Esophagus (tissue), 2 donors: ENCODE results near the gene AUTS2. TPM values are rescaled to one million over a fixed set of nuclear protein-coding genes. Genes with fewer than 3 reads are reported as not detected.
A peak's percentile ranks its signal among the peaks of the same experiment; 100 is the strongest.

Experiments
- H3K27ac ChIP-seq, 2 donors: one replicate each; pipeline ENCODE4 v1.5.1; 2013; ENCODE audit warnings: low read depth in 2 of 2, mild to moderate bottlenecking in 2 of 2, inconsistent platforms in 1 of 2, low read length in 1 of 2, moderate library complexity in 1 of 2
- H3K27me3 ChIP-seq, 2 donors: one replicate each; pipeline ENCODE4 v1.6.1; 2013; ENCODE audit warnings: low read length in 2 of 2, control low read depth in 1 of 2, mild to moderate bottlenecking in 1 of 2; ENCODE audit not compliant: insufficient read depth in 2 of 2, control insufficient read depth in 1 of 2
- H3K36me3 ChIP-seq, 2 donors: one replicate each; pipeline ENCODE4 v1.6.1; 2013; ENCODE audit warnings: low read length in 1 of 2; ENCODE audit not compliant: control insufficient read depth in 2 of 2, insufficient read depth in 2 of 2
- H3K4me1 ChIP-seq, 2 donors: one replicate each; pipeline ENCODE4 v1.6.1; 2013; ENCODE audit warnings: low read length in 1 of 2; ENCODE audit not compliant: control insufficient read depth in 2 of 2, insufficient read depth in 2 of 2
- H3K4me3 ChIP-seq, 2 donors: one replicate each; pipeline ENCODE4 v1.5.1; 2013; ENCODE audit warnings: low read length in 2 of 2, mild to moderate bottlenecking in 2 of 2, low read depth in 1 of 2, moderate library complexity in 1 of 2
- H3K9me3 ChIP-seq, 2 donors: one replicate each; pipeline ENCODE4 v1.6.1; 2013; ENCODE audit warnings: mild to moderate bottlenecking in 2 of 2, low read depth in 1 of 2, low read length in 1 of 2, moderate library complexity in 1 of 2; ENCODE audit not compliant: control insufficient read depth in 2 of 2, insufficient read depth in 1 of 2
- WGBS, 2 donors: extraction: QIAGEN DNeasy Blood & Tissue Kit; methylation state at CpG; one replicate each; pipeline ENCODE4 v1.1.7; 2013; 5-methylcytosine and 5-hydroxymethylcytosine counted together
- polyA plus RNA-seq, 2 donors: library from polyadenylated mRNA; stranded (reverse); fragments of 200-250 nt; gene quantifications; one replicate each; pipeline ENCODE4 v1.2.3, GENCODE V29; 2013
- donor health status: healthy with polysubstance abuse.
- donor health status: Bipolar disorder and iron deficiency.

Gene AUTS2
- polyA plus RNA-seq, 2 donors = 8.3 to 15.6 TPM

DNA sequence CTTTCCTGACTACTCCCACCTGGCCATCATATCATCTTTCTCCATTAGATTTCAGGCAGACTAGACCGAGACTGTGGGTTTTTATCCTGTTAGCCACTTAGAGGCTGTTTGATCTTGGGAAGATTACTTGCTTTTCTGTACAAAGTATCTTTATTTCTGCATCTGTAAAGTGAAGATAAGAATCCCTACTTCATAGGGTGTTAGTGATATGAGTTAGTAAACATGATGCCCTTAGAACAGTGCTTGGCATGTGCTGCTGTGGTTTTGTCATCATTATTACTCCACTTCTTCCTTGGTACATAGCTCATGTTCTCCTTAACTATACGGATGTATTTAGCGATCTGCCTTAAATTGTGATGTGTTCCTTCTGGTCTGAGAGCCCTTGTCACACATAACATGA lies 165.2 kb downstream of the AUTS2 start:
- Histone ChIP-seq H3K4me1 (no peaks in the 10 kb centered on the region), H3K36me3 (no peaks in the 10 kb centered on the region), H3K4me3 (no peak overlapping the region), H3K27ac (no peak overlapping the region), H3K27me3 (no peaks in the 10 kb centered on the region), H3K9me3 (no peaks in the 10 kb centered on the region)
- WGBS, 2 donors = 88% methylated on average over 3 of the region's 3 CpGs

DNA sequence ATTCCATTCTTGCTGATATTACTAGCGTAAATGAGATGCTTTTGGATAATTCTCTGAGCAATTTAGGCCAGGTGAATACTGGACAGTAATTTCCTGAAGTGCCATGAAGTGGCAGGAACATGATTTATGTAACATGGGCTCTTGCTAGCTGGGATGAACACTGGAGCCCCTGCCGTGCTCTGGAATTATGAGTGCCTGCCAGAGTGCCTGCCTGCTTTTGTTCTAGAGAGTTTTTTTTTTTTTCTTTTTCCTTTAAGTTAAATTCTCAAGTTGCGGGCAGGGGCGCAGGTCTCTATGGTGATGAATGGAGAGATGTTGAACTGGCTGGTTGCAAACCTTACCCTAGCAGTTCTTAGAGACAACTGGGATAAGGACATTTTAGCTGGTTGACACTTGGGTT lies 165.9 kb downstream of the AUTS2 start:
- no peaks in the 10 kb centered on the region for H3K27me3 ChIP-seq
- no peak overlapping the region for H3K4me3 ChIP-seq
- no peaks in the 10 kb centered on the region for H3K9me3 ChIP-seq
- H3K4me1 ChIP-seq = no peaks in the 10 kb centered on the region
- no peaks in the 10 kb centered on the region for H3K36me3 ChIP-seq
- no peak overlapping the region for H3K27ac ChIP-seq
- 90 to 91% methylated on average over 4 of the region's 4 CpGs for WGBS, 2 donors

DNA sequence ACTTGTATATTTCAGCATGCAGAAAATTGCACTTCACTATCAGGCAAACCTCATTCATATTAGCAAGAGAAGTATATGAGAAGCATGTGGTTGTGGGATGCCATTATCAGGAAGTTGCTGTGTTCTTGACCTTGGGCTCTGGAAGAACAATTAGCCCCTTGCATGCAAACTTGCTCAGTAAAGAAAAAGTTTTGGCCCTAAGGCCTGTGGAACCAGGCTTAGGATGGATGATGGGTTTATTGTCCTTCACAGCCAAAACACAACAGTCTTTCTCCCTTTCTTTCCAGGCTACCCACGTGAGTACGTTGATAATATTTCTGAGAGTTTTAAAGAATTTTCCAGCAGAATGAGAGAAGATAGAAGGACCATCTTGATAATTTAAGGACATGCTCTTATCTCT lies 166.4 kb downstream of the AUTS2 start:
- Histone ChIP-seq H3K36me3 (no peaks in the 10 kb centered on the region), H3K4me1 (no peaks in the 10 kb centered on the region), H3K4me3 (no peak overlapping the region), H3K27me3 (no peaks in the 10 kb centered on the region), H3K27ac (no peak overlapping the region), H3K9me3 (no peaks in the 10 kb centered on the region)
- 93 to 97% methylated on average over 2 of the region's 2 CpGs for WGBS, 2 donors

DNA sequence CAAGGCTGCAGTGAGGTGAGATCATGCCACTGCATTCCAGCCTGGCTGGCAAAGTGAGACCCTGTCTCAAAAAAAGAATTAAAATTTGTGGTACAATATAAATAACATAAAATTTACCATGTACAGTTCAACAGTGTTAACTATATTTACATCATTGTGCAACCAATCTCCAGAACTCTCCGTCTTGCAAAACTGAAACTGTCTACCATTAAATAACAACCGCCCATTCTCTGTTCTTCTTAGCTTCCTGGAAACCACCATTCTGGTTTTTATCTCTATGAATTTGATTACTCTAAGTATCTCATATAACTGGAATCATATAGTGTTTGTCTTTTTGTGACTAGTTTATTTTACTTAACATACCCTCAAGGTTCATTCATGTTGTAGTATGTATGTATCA lies 167.6 kb downstream of the AUTS2 start:
- no peaks in the 10 kb centered on the region for H3K9me3 ChIP-seq

DNA sequence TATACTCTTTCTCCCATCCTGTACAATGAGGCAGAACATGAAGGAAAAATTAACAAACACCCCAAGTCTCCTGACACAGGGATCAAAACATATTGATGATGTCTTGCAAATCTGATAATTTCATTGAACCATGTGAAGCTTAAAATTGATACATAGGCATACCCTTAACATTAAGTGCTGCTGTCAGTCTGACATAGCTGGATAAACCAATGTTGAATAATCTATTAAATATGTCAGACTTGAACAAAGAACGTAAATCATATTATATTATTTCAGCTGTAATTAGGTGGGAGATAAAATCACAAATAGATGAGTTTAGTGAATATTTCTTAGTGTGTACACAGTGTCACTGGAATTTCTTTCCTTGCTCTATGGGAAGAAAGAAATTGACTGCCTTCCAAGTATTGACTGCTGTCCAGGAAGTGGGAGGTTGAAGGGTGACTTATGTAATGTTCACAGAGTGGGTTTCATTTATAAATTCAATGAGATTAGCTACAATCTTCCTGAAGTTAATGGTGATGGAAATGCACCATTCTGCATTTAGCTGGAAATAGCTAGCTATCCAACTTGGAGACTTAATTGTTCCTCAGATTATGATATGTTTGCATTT lies 170.8 kb downstream of the AUTS2 start:
- Histone ChIP-seq H3K27me3 (no peaks in the 10 kb centered on the region), H3K9me3 (no peaks in the 10 kb centered on the region), H3K36me3 (no peaks in the 10 kb centered on the region), H3K27ac (no peak overlapping the region), H3K4me1 (no peaks in the 10 kb centered on the region), H3K4me3 (no peak overlapping the region)
- 59 to 64% methylated on average over 1 of the region's 1 CpG for WGBS, 2 donors

More for the DNA sequence above, 167.6 kb downstream of the AUTS2 start:
- H3K27me3 ChIP-seq = no peaks in the 10 kb centered on the region
- H3K36me3 ChIP-seq = no peaks in the 10 kb centered on the region
- no peak overlapping the region for H3K27ac ChIP-seq
- H3K4me3 ChIP-seq = no peak overlapping the region
- no peaks in the 10 kb centered on the region for H3K4me1 ChIP-seq
- 80 to 81% methylated on average over 2 of the region's 2 CpGs for WGBS, 2 donors

DNA sequence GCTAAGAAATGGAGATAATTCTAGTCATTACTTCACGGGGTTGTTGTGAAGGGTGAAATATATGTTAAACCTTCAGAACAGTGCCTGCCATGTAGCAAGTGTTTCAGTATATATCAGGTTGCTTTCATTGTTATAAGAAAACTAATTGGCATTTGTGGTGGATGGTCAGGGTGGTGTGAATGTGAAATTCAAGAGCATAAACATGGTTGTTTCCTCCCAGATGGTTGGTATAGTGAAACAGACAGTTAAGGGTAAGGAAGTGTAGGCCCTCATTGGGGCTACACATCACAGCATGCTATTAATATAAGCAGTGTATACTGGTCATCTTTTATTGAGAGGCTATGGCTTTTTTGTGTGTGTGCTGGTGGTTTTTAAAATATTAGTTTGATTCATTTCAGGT lies 171.6 kb downstream of the AUTS2 start:
- Histone ChIP-seq H3K27me3 (no peaks in the 10 kb centered on the region), H3K4me3 (no peak overlapping the region), H3K4me1 (no peaks in the 10 kb centered on the region), H3K9me3 (no peaks in the 10 kb centered on the region), H3K36me3 (no peaks in the 10 kb centered on the region), H3K27ac (no peak overlapping the region)
- WGBS, 2 donors = 92 to 94% methylated on average over 1 of the region's 1 CpG

DNA sequence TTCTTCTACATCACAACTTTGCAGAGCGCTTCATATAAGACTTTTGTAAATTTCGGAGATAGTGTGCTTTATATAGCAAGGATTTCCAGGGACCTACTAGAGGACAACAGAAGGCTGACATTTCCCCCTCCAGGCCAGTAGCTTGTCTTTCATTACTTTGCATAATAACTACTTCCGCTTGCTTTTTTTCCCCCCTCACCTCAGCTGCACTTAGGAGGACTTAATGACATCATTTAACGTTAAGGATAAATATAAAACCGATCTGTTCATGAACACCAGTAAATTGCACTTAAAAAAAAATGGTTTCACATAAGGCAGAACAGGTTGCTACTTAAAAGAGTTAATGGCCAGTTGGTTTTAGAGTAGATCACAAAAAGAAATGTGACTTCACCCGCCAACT lies 172.3 kb downstream of the AUTS2 start:
- no peak overlapping the region for H3K4me3 ChIP-seq
- no peaks in the 10 kb centered on the region for H3K27me3 ChIP-seq
- H3K36me3 ChIP-seq = no peaks in the 10 kb centered on the region
- H3K27ac ChIP-seq = no peak overlapping the region
- 81 to 93% methylated on average over 6 of the region's 6 CpGs for WGBS, 2 donors
- no peaks in the 10 kb centered on the region for H3K4me1 ChIP-seq
- H3K9me3 ChIP-seq = no peaks in the 10 kb centered on the region

DNA sequence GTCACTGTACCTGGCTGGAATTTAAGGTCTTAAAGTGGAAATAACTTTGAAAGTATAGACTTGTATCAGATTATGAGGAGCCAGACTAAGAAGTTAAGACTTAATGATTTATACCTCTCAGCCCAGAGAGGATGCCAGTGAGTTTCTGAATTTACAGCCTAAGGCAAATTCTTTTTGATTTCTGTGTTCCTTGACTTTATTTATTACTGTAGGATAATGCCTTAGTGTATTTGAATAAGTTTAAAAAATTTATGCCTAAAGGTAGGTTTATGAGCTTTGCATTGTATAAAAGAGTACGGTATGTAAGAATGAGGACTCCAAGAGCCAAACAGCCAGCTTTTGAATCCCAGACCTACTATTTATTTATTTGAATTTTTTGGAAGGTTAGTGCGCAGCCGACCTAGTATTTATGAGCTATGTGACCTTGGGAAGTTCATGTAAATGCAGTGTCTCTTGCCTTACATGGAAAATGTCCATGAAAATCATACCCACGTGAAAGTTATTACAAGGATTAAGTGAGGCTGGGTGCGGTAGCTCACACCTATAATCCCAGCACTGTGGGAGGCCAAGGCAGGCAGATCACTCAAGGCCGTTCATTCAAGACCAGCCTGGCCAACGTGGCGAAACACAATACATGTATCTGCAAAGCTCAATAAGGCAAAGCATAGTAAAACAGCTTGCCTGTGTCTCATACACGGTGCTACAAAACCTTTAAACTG lies 174.6 kb downstream of the AUTS2 start:
- Histone ChIP-seq H3K27me3 (no peaks in the 10 kb centered on the region), H3K4me1 (no peaks in the 10 kb centered on the region), H3K4me3 (no peak overlapping the region), H3K9me3 (no peaks in the 10 kb centered on the region), H3K27ac (peak overlapping the region in 1 of 2 donors; percentile 21), H3K36me3 (no peaks in the 10 kb centered on the region)
- 50 to 55% methylated on average over 9 of the region's 9 CpGs for WGBS, 2 donors

DNA sequence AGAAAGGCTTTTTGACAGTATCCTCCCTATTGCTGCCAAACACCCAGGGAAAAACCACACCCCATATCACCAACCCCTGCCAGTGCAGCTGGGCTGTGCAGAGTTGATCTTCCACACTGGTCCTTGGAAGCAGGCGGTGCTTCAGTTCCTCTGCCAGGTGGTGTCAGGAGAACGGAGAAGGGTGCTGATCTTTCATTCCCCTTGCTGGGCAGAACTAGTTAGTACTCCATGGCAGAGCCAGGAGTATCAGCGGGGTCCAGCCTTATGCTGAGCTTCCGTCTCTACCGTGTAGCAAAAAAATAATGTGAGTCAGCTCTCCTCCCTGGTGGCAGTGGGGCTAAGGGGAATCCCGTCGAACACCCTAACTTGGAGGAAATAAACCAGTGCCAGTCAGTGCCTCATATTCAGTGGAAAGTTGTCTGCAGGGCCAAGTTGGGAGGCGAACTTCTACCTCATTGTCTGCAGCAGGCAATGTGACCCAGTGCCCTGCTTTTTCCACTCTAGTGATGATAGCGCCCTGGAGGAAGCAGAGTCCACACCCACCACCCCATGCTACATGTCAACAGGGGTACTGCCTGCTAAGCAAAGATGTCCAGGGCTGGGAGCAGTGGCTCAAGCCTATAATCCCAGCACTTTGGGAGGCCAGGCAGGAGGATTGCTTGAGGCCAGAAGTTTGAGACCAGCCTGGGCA lies 175.4 kb downstream of the AUTS2 start:
- WGBS, 2 donors = 36 to 52% methylated on average over 9 of the region's 9 CpGs
- H3K36me3 ChIP-seq = no peaks in the 10 kb centered on the region
- H3K4me1 ChIP-seq = no peaks in the 10 kb centered on the region
- H3K27ac ChIP-seq = peak overlapping the region in 1 of 2 donors; percentile 65
- no peak overlapping the region for H3K4me3 ChIP-seq
- H3K9me3 ChIP-seq = no peaks in the 10 kb centered on the region
- H3K27me3 ChIP-seq = no peaks in the 10 kb centered on the region
